GM12878 (cell line): Measurements from ENCODE around the gene UFD1. TPM values are rescaled to one million over a fixed set of nuclear protein-coding genes. Genes with fewer than 3 reads are reported as not detected.
A peak's percentile ranks its signal among the peaks of the same experiment; 100 is the strongest.

Source experiments
- ATAC-seq: fragments of 200-7000 bp; cut with Tn5 transposase; 3 replicates; pipeline ENCODE4 v1.9.1; 2020; ENCODE audit warnings: mild to moderate bottlenecking, moderate library complexity
- BruUV-seq: library from RNA; stranded (reverse); fragments of 400-500 nt; replicated peaks from 2 replicates; lab custom pipeline; 2021; lab: Mats Ljungman, UMichigan
- CTCF ChIA-PET: fragments of 300-600 bp; sonication (Branson Sonifier 250); formaldehyde crosslinking; extraction: SDS; loops from one replicate; lab custom pipeline; 2021; ENCODE audit warnings: inconsistent platforms; lab: Yijun Ruan, JAX
- POLR2A ChIA-PET: fragments of 350-600 bp; formaldehyde crosslinking; extraction: SDS; loops from one replicate; lab custom pipeline; 2021; ENCODE audit warnings: inconsistent platforms; lab: Charles Lee
- RAD21 ChIA-PET: fragments of 300-600 bp; sonication (Branson Sonifier 250); formaldehyde crosslinking; loops from one replicate; lab custom pipeline; 2023; ENCODE audit warnings: antibody characterized with exemption; ENCODE audit not compliant: unreplicated experiment; lab: Charles Lee
- SMC1A ChIA-PET: fragments of 300-600 bp; sonication (Branson Sonifier 250); formaldehyde crosslinking; loops from one replicate; lab custom pipeline; 2023; ENCODE audit not compliant: unreplicated experiment, uncharacterized antibody; lab: Charles Lee
- DNase-seq: peaks from one replicate; pipeline ENCODE4 v3.0.0-alpha.2; 2011; ENCODE audit warnings: low read depth, low spot score
- FAIRE-seq: peaks from 3 replicates; lab custom pipeline; 2011; peaks lifted over from hg19 to GRCh38; lab: Jason Lieb, UNC
- H2AFZ ChIP-seq: 2 replicates; pipeline ENCODE4 v1.6.0; 2011; ENCODE audit warnings: low read depth, low read length, control low read depth; ENCODE audit not compliant: control insufficient read depth
- H3K27ac ChIP-seq: 2 replicates; pipeline ENCODE4 v1.5.1; 2011; ENCODE audit warnings: control low read depth; ENCODE audit not compliant: control insufficient read depth, insufficient read depth
- H3K27me3 ChIP-seq, 2 experiments: replicated peaks in 1 of 2; 2 replicates each; pipeline versions ENCODE4 v1.6.0 to v1.6.1; 2011; ENCODE audit warnings: low read length in 1 of 2; ENCODE audit not compliant: control insufficient read depth in 2 of 2, insufficient read depth in 2 of 2
- H3K36me3 ChIP-seq, 2 experiments: 2 replicates each; pipeline ENCODE4 v1.5.1; 2011; ENCODE audit warnings: low read length in 1 of 2; ENCODE audit not compliant: control insufficient read depth in 2 of 2, insufficient read depth in 2 of 2
- H3K4me1 ChIP-seq: 2 replicates; pipeline ENCODE4 v1.6.1; 2011; ENCODE audit warnings: mild to moderate bottlenecking, low read length, moderate library complexity, mixed read lengths; ENCODE audit not compliant: control insufficient read depth, insufficient read depth
- H3K4me2 ChIP-seq: 2 replicates; pipeline ENCODE4 v1.6.0; 2011; ENCODE audit warnings: control low read depth; ENCODE audit not compliant: control insufficient read depth, insufficient read depth
- H3K4me3 ChIP-seq: fragments of 200-600 bp; sonication (generic); 2 replicates; pipeline ENCODE4 v1.5.1; 2016
- H3K79me2 ChIP-seq: 2 replicates; pipeline ENCODE4 v1.6.0; 2011; ENCODE audit warnings: low read length; ENCODE audit not compliant: control insufficient read depth, insufficient read depth
- H3K9ac ChIP-seq: 2 replicates; pipeline ENCODE4 v1.8.0; 2011; ENCODE audit warnings: low read length, control low read depth, mixed read lengths; ENCODE audit not compliant: control insufficient read depth, insufficient read depth
- H3K9me3 ChIP-seq: replicated peaks from 3 replicates; pipeline ENCODE4 v1.5.1; 2011; ENCODE audit warnings: mild to moderate bottlenecking, low read length; ENCODE audit not compliant: control insufficient read depth, insufficient read depth
- H4K20me1 ChIP-seq: 2 replicates; pipeline ENCODE4 v1.6.0; 2011; ENCODE audit not compliant: control insufficient read depth, insufficient read depth
- CHD1 ChIP-seq: IDR thresholded peaks from 2 replicates; pipeline ENCODE4 v1.6.1; 2012; ENCODE audit warnings: low read depth, low read length, improper control_type of control experiment
- E2F4 ChIP-seq: IDR thresholded peaks from 2 replicates; pipeline ENCODE4 v1.6.1; 2012; ENCODE audit warnings: low read depth, low read length, improper control_type of control experiment
- GABPA ChIP-seq: IDR thresholded peaks from 2 replicates; pipeline ENCODE4 v1.6.1; 2014; ENCODE audit warnings: antibody characterized with exemption, low read depth, mild to moderate bottlenecking, inconsistent platforms
- HDGF ChIP-seq: fragments of 450-650 bp; IDR thresholded peaks from 2 replicates; pipeline ENCODE4 v1.6.1; 2016; ENCODE audit warnings: antibody characterized with exemption
- MEF2B ChIP-seq: fragments of 450-650 bp; IDR thresholded peaks from 2 replicates; pipeline ENCODE4 v1.6.1; 2018; ENCODE audit warnings: mild to moderate bottlenecking, moderate library complexity; ENCODE audit not compliant: partially characterized antibody, poor library complexity, severe bottlenecking
- NBN ChIP-seq: fragments of 450-650 bp; IDR thresholded peaks from 2 replicates; pipeline ENCODE4 v1.6.1; 2016
- POLR2AphosphoS5 ChIP-seq: IDR thresholded peaks from 2 replicates; pipeline ENCODE4 v1.6.1; 2011; ENCODE audit warnings: mild to moderate bottlenecking, low read length, inconsistent platforms
- SMARCA5 ChIP-seq: fragments of 450-650 bp; IDR thresholded peaks from 2 replicates; pipeline ENCODE4 v1.6.1; 2017; ENCODE audit warnings: mild to moderate bottlenecking
- ZNF592 ChIP-seq: fragments of 450-650 bp; IDR thresholded peaks from 2 replicates; pipeline ENCODE4 v1.6.1; 2017; ENCODE audit warnings: mild to moderate bottlenecking, moderate library complexity
- WGBS: methylation state at CpG from one replicate; pipeline ENCODE4 v1.1.6; 2016; ENCODE audit warnings: low lambda C conversion rate; ENCODE audit not compliant: insufficient replicate concordance, insufficient coverage; ENCODE audit errors: missing lambda C conversion rate; 5-methylcytosine and 5-hydroxymethylcytosine counted together
- in situ Hi-C: fragments of 300-500 bp; cut with MboI; formaldehyde crosslinking; loops from 9 replicates; pipeline ENCODE4 v1.14.3; 2018; ENCODE audit warnings: mixed read lengths
- intact Hi-C: fragments of 100-400 bp; cut with micrococcal nuclease; formaldehyde crosslinking; loops from one replicate; pipeline ENCODE4 v1.14.2; 2022; ENCODE audit not compliant: unreplicated experiment
- polyA plus RNA-seq, 11 experiments: library from polyadenylated mRNA; depleted of rRNA in 4 of 11; unstranded in 6 of 11; stranded (reverse) in 5 of 11; fragments of >200 nt; fragmentation: Nextera tagmentation in 4 of 11; fragmentation: Illumina TruSeq in 1 of 11; extraction: Ambion mirVana in 4 of 11; extraction: Trizol in 1 of 11; gene quantifications; 1 replicate in 1 of 11; 2 replicates in 10 of 11; pipeline versions ENCODE4 v1.2.1 to v1.2.3, GENCODE V29; 2011 to 2016; ENCODE audit warnings: inconsistent platforms in 2 of 11, missing spikeins in 2 of 11, low read depth in 1 of 11
- total RNA-seq, 4 experiments: library from RNA; depleted of rRNA in 3 of 4; stranded (reverse); fragments of >200 nt in 3 of 4; fragmentation: Illumina TruSeq in 1 of 4; extraction: Trizol in 1 of 4; gene quantifications; 2 replicates each; pipeline versions ENCODE4 v1.2.1 to v1.2.3, GENCODE V29; 2013 to 2021
- TF ChIP-seq, protein P1 (sequence below): fragments of 450-650 bp; IDR thresholded peaks from 2 replicates; pipeline ENCODE4 v1.6.1; 2017; ENCODE audit warnings: mild to moderate bottlenecking, moderate library complexity
- TF ChIP-seq, protein P2 (sequence below): IDR thresholded peaks from 2 replicates; pipeline ENCODE4 v1.6.1; 2012; ENCODE audit warnings: low read depth, low read length, improper control_type of control experiment

The UFD1 gene
- total and polyA plus RNA-seq, 10 of the 15 experiments (the other 5 are each of a cell fraction or from before 2014, with no cell fraction given) = 67.2 to 143 (median 117) TPM

DNA sequence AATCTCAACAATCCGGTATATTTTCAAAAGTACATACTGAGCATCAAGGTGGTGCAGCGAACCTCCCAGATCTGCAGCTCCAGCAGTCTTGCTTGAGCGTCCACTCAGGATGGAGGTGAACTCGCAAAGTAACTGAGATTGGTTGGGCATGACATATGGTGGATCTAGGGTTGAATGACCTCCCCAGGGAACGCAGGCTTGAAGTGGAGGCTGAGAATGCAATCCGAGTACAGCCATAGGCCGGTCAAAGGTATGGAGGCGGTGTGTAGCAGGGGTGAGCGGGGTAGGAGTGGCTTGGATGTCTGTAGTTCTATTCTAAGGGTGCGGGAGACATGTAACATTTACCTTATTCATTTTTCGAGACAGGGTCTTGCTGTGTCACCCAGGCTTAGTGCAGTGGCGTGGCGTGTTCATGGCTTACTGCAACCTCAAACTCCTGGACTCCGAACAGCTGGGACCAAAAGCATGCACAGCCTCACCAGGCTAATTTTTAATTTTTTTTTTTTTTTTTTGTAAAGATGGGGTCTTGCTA lies 30.9 kb downstream of the UFD1 start:
- ChIA-PET RAD21 (interaction anchor here (1.1 to 1.7 kb wide), 3 partner anchors 16 to 270 kb away, joined by 4 read pairs; partner anchors contain the start of genes HIRA, MRPL40 and SLC25A1), POLR2A (interaction anchor here (0.6 to 1.8 kb wide), 4 partner anchors 16 to 84 kb away, joined by 3 to 5 read pairs (median 4); partner anchors contain the start of genes CDC45 and MRPL40), CTCF (interaction anchor here (2.5 kb wide), 1 partner anchor 14 kb away, joined by 9 read pairs; no protein-coding TSS in a partner anchor), SMC1A (interaction anchor here (1.3 kb wide), 1 partner anchor 29 kb away, joined by 6 read pairs; no protein-coding TSS in a partner anchor)
- Histone ChIP-seq H3K36me3 (peaks cover 8 to 26% of the 10 kb centered on the region in 2 experiments; a peak in 3 of 4 replicates), H4K20me1 (no peaks in the 10 kb centered on the region), H2AFZ (peak overlapping the region; percentile 94), H3K9ac (peak overlapping the region; percentile 82), H3K4me3 (peak overlapping the region; percentile 95), H3K27me3 (no peaks in the 10 kb centered on the region), H3K9me3 (no peaks in the 10 kb centered on the region), H3K4me2 (peak overlapping the region; percentile 95), H3K27ac (peak overlapping the region; percentile 85), H3K79me2 (peaks cover 28% of the 10 kb centered on the region), H3K4me1 (peaks cover 17% of the 10 kb centered on the region)
- DNase-seq = no peak
- peak; percentile 44 for FAIRE-seq
- TSS peak; percentile 88 for BruUV-seq
- 3% methylated on average over 14 of the region's 14 CpGs for WGBS
- intact Hi-C loops = loop anchor here (2.0 to 5.0 kb wide), 2 partner anchors 31 to 271 kb away; partner anchors contain the start of genes CDC45, SLC25A1 and UFD1
- in situ Hi-C loops = loop anchor here (25.0 kb wide), 1 partner anchor 1811 kb away; the partner anchor contains the start of genes ATP6V1E1 and BCL2L13
- ATAC-seq = peak; percentile 82
- TF ChIP-seq NBN (0 out of 2 replicates have a peak, but pooled peaks have one; percentile 40), ZNF592 (no peak), MEF2B (peak; percentile 85), SMARCA5 (peak; percentile 11; the same call in 1 of the 2 replicates), GABPA (no peak), E2F4 (peak; percentile 14; the same call in 1 of the 2 replicates), HDGF (0 out of 2 replicates have a peak, but pooled peaks have one; percentile 34), POLR2AphosphoS5 (peak; percentile 59; the same call in 1 of the 2 replicates), CHD1 (0 out of 2 replicates have a peak, but pooled peaks have one; percentile 68)
- TF ChIP-seq, protein P1, sequence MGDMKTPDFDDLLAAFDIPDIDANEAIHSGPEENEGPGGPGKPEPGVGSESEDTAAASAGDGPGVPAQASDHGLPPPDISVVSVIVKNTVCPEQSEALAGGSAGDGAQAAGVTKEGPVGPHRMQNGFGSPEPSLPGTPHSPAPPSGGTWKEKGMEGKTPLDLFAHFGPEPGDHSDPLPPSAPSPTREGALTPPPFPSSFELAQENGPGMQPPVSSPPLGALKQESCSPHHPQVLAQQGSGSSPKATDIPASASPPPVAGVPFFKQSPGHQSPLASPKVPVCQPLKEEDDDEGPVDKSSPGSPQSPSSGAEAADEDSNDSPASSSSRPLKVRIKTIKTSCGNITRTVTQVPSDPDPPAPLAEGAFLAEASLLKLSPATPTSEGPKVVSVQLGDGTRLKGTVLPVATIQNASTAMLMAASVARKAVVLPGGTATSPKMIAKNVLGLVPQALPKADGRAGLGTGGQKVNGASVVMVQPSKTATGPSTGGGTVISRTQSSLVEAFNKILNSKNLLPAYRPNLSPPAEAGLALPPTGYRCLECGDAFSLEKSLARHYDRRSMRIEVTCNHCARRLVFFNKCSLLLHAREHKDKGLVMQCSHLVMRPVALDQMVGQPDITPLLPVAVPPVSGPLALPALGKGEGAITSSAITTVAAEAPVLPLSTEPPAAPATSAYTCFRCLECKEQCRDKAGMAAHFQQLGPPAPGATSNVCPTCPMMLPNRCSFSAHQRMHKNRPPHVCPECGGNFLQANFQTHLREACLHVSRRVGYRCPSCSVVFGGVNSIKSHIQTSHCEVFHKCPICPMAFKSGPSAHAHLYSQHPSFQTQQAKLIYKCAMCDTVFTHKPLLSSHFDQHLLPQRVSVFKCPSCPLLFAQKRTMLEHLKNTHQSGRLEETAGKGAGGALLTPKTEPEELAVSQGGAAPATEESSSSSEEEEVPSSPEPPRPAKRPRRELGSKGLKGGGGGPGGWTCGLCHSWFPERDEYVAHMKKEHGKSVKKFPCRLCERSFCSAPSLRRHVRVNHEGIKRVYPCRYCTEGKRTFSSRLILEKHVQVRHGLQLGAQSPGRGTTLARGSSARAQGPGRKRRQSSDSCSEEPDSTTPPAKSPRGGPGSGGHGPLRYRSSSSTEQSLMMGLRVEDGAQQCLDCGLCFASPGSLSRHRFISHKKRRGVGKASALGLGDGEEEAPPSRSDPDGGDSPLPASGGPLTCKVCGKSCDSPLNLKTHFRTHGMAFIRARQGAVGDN = no peak
- TF ChIP-seq, protein P2, sequence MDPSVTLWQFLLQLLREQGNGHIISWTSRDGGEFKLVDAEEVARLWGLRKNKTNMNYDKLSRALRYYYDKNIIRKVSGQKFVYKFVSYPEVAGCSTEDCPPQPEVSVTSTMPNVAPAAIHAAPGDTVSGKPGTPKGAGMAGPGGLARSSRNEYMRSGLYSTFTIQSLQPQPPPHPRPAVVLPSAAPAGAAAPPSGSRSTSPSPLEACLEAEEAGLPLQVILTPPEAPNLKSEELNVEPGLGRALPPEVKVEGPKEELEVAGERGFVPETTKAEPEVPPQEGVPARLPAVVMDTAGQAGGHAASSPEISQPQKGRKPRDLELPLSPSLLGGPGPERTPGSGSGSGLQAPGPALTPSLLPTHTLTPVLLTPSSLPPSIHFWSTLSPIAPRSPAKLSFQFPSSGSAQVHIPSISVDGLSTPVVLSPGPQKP = no peak
